CD4-positive, alpha-beta memory T cell (primary cell): ENCODE results near the gene CSTPP1. TPM values are rescaled to one million over a fixed set of nuclear protein-coding genes. Genes with fewer than 3 reads are reported as not detected.

Experiments used
- CTCF ChIA-PET: fragments of 350-600 bp; sonication (Branson Sonifier 250); formaldehyde crosslinking; loops from one replicate; lab custom pipeline; 2021; ENCODE audit warnings: inconsistent platforms; ENCODE audit not compliant: partially characterized antibody; lab: Charles Lee
- POLR2A ChIA-PET: fragments of 350-600 bp; sonication (Branson Sonifier 250); formaldehyde crosslinking; loops from one replicate; lab custom pipeline; 2021; ENCODE audit not compliant: partially characterized antibody; lab: Charles Lee
- DNase-seq, 5 donors: peaks; one replicate each; pipeline versions ENCODE4 v3.0.0 to v3.0.0-alpha.2; 2020 to 2022; ENCODE audit warnings: mixed read lengths in 1 of 5
- H3K27ac ChIP-seq: one replicate; pipeline ENCODE4 v1.7.0; 2013; ENCODE audit warnings: low read depth, low read length
- H3K27me3 ChIP-seq: 2 replicates; pipeline ENCODE4 v1.7.0; 2013; ENCODE audit warnings: mild to moderate bottlenecking, low read length, moderate library complexity; ENCODE audit not compliant: insufficient read depth
- H3K36me3 ChIP-seq: 2 replicates; pipeline ENCODE4 v1.7.0; 2013; ENCODE audit warnings: mild to moderate bottlenecking, low read length, moderate library complexity; ENCODE audit not compliant: insufficient read depth
- H3K4me1 ChIP-seq: 2 replicates; pipeline ENCODE4 v1.7.0; 2013; ENCODE audit warnings: mild to moderate bottlenecking, low read length, moderate library complexity; ENCODE audit not compliant: insufficient read depth
- H3K4me3 ChIP-seq, 2 donors: one replicate each; pipeline ENCODE4 v1.7.0; 2013; ENCODE audit warnings: low read length in 2 of 2, mild to moderate bottlenecking in 1 of 2
- H3K9me3 ChIP-seq, 2 donors: one replicate each; pipeline ENCODE4 v1.7.0; 2013; ENCODE audit warnings: low read length in 2 of 2, control low read depth in 1 of 2; ENCODE audit not compliant: control insufficient read depth in 1 of 2
- H3K27ac Mint-ChIP-seq, 7 donors: one replicate each; pipeline ENCODE4 v1.8.0; 2020 to 2021; ENCODE audit warnings: mixed read lengths in 7 of 7, mild to moderate bottlenecking in 6 of 7, inconsistent platforms in 3 of 7, moderate library complexity in 3 of 7
- H3K27me3 Mint-ChIP-seq, 2 donors: one replicate each; pipeline ENCODE4 v1.8.0; 2020 to 2021; ENCODE audit warnings: mixed read lengths in 2 of 2
- H3K36me3 Mint-ChIP-seq, 2 donors: one replicate each; pipeline ENCODE4 v1.8.0; 2020 to 2021; ENCODE audit warnings: mixed read lengths in 2 of 2, inconsistent platforms in 1 of 2, mild to moderate bottlenecking in 1 of 2
- H3K4me1 Mint-ChIP-seq, 4 donors: one replicate each; pipeline ENCODE4 v1.8.0; 2020 to 2021; ENCODE audit warnings: mixed read lengths in 4 of 4, mild to moderate bottlenecking in 1 of 4
- H3K4me3 Mint-ChIP-seq, 8 donors: one replicate each; pipeline ENCODE4 v1.8.0; 2020 to 2021; ENCODE audit warnings: mixed read lengths in 8 of 8, mild to moderate bottlenecking in 7 of 8, moderate library complexity in 6 of 8, inconsistent platforms in 3 of 8
- H3K9me3 Mint-ChIP-seq, 8 donors: one replicate each; pipeline ENCODE4 v1.8.0; 2020 to 2021; ENCODE audit warnings: mixed read lengths in 8 of 8, mild to moderate bottlenecking in 5 of 8, inconsistent platforms in 3 of 8, moderate library complexity in 1 of 8
- intact Hi-C: fragments of 100-400 bp; cut with micrococcal nuclease; formaldehyde crosslinking; loops from one replicate; pipeline ENCODE4 v1.15.1; 2023
- polyA plus RNA-seq, 2 donors: library from polyadenylated mRNA; unstranded; fragments of 300-500 nt; fragmentation: Illumina TruSeq; gene quantifications; one replicate each; pipeline ENCODE4 v1.2.3, GENCODE V29; 2021
- total RNA-seq, 2 experiments: library from RNA; stranded (reverse); gene quantifications; one replicate each; pipeline ENCODE4 v1.2.3, GENCODE V29; 2021

Gene CSTPP1
- total and polyA plus RNA-seq, 4 experiments from 2014 or later, result 12.4 to 24.3 (median 17.8) TPM

DNA sequence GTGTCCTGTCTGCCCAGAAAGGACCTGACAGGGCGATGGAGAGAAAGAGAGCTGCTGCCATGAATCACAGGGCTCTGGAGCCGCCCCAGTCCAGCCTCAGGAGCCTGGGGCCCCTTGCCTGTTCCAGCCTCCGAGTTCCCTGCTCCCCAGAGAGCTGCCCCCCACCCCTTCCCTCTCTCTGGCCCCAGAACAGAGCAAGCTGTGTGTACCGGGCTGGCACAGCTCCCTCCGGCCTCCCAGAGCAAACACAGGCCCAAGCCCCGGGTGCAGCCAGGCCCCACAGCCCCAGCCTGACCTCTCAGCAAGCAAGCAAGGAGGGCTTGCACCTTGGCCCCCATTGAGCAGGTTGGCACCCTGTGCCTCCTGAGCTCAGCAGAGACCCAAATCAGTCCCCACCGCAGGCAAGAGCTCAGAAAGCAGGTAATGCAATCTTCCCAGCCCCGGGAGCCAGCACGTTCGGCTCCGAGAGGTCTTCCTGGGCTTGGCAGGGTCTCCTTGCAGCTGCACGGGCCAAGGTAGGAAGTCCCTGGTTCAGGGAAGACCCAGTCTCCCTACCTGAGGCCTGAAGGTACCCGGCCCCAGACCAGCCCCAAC is 248.2 kb downstream of the CSTPP1 start:
- H3K4me1 ChIP-seq, result peaks cover 21% of the 10 kb centered on the region

DNA sequence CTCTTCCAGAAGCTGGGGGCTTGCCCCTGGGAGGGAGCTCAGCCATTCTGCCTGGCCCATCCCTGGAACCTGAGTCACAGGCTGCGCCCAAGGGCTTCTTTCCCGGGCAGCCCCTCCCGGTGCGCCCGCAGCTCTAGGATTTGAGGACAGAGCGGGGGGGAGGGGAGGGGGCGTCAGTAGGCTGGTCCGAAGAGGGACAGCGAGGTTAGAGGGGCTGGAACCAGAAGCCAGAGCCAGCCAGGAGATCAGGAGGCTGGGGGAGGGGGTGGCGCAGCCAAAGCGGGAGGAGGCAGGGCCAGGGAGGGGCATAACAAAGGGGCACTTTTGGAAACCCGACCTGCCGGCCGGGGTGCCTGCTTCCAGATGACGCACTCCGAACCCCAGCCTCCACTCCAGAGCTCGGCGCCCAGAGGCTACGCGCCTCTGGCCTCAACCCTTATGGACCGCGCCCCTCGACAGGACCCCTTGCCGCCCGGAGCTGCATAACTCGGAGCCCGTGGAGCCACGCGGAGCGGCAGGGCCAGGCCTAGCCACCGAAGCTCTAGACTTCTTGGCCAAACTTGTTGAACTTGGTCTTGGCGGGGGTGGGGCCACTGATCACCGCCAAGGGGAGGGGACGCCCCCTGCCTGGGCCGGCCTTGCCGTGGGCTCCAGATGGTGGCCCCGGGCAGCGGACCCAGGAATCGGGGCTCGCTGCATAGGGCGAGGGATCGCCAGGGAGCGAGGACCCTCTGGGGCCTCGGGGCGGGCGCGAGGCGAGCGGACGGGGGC is 248.9 kb downstream of the CSTPP1 start:
- H3K27ac Mint-ChIP-seq, result no peak overlapping the region
- Histone ChIP-seq H3K4me1 (peaks cover 21% of the 10 kb centered on the region), H3K36me3 (no peaks in the 10 kb centered on the region), H3K9me3 (no peaks in the 10 kb centered on the region), H3K27ac (no peak overlapping the region), H3K4me3 (peak overlapping the region in 1 of 2 donors; percentile 27), H3K27me3 (peaks cover 11% of the 10 kb centered on the region)
- ChIA-PET POLR2A (interaction anchor here (0.6 to 1.1 kb wide), 4 partner anchors 30 to 78 kb away, joined by 3 to 4 read pairs (median 4); partner anchors contain the start of genes ACP2 and DDB2), CTCF (interaction anchor here (0.8 to 2.6 kb wide), 3 partner anchors 30 to 74 kb away, joined by 3 to 8 read pairs (median 3); partner anchors contain the start of gene DDB2)
- DNase-seq, result peak in 1 of 5 donors; percentile 36
- peak overlapping the region in 4 of 8 donors; percentile 21 to 58 (median 56) for H3K4me3 Mint-ChIP-seq
- peaks cover 7 to 11% of the 10 kb centered on the region in 2 donors for H3K27me3 Mint-ChIP-seq
- intact Hi-C loops, result loop anchor here (1.0 to 2.0 kb wide), 2 partner anchors 8 to 29 kb away; partner anchors contain the start of gene DDB2
- H3K36me3 Mint-ChIP-seq, result no peaks in the 10 kb centered on the region
- no peaks in the 10 kb centered on the region for H3K9me3 Mint-ChIP-seq
- peaks cover 4 to 7% (median 5%) of the 10 kb centered on the region in 4 donors for H3K4me1 Mint-ChIP-seq

More for the DNA sequence above, 248.2 kb downstream of the CSTPP1 start:
- H3K9me3 Mint-ChIP-seq, result no peaks in the 10 kb centered on the region
- H3K9me3 ChIP-seq, result no peaks in the 10 kb centered on the region
- peaks cover 7 to 11% of the 10 kb centered on the region in 2 donors for H3K27me3 Mint-ChIP-seq
- POLR2A ChIA-PET, result interaction anchor here (0.6 to 1.1 kb wide), 4 partner anchors 30 to 79 kb away, joined by 3 to 4 read pairs (median 4); partner anchors contain the start of genes ACP2 and DDB2
- no peak overlapping the region for H3K27ac Mint-ChIP-seq
- no peaks in the 10 kb centered on the region for H3K36me3 Mint-ChIP-seq
- intact Hi-C loops, result no loop called here
- H3K36me3 ChIP-seq, result no peaks in the 10 kb centered on the region
- H3K27ac ChIP-seq, result no peak overlapping the region
- H3K4me3 Mint-ChIP-seq, result peak overlapping the region in 4 of 8 donors; percentile 5 to 55 (median 48)
- DNase-seq, result no peak
- CTCF ChIA-PET, result interaction anchor here (0.8 to 2.6 kb wide), 3 partner anchors 30 to 75 kb away, joined by 3 to 8 read pairs (median 3); partner anchors contain the start of gene DDB2
- H3K27me3 ChIP-seq, result peaks cover 11% of the 10 kb centered on the region
- H3K4me1 Mint-ChIP-seq, result peaks cover 4 to 7% (median 5%) of the 10 kb centered on the region in 4 donors
- no peak overlapping the region for H3K4me3 ChIP-seq

- Mint-ChIP-seq H3K27me3 (peaks cover 7 to 11% of the 10 kb centered on the region in 2 donors), H3K4me3 (peak within 1 kb of the TSS; percentile 71 to 88 (median 84)), H3K27ac (peak within 1 kb of the TSS in 3 of 7 donors; percentile 15 to 61 (median 55)), H3K9me3 (no peaks in the 10 kb centered on the region), H3K36me3 (no peaks in the 10 kb centered on the region), H3K4me1 (peaks cover 4 to 7% (median 5%) of the 10 kb centered on the region in 4 donors)
- intact Hi-C loops, result loop anchor here (1.0 to 2.0 kb wide), 2 partner anchors 9 to 29 kb away; partner anchors contain the start of gene DDB2
- no peak within 1 kb of the TSS for H3K27ac ChIP-seq
- ChIA-PET CTCF (interaction anchor here (0.9 to 2.6 kb wide), 4 partner anchors 11 to 74 kb away, joined by 3 to 9 read pairs (median 6); partner anchors contain the start of gene DDB2), POLR2A (interaction anchor here (0.7 to 2.7 kb wide), 5 partner anchors 8 to 239 kb away, joined by 3 to 22 read pairs (median 4); partner anchors contain the start of genes ARFGAP2, DDB2 and PSMC3)
- no peaks in the 10 kb centered on the region for H3K36me3 ChIP-seq
- peaks cover 11% of the 10 kb centered on the region for H3K27me3 ChIP-seq
- H3K4me3 ChIP-seq, result peak within 1 kb of the TSS; percentile 47 to 49
- peak; percentile 15 to 36 (median 24) for DNase-seq
- H3K4me1 ChIP-seq, result peaks cover 21% of the 10 kb centered on the region
- no peaks in the 10 kb centered on the region for H3K9me3 ChIP-seq
These were observed 249.6 kb downstream of the CSTPP1 start, which contains the start of gene PACSIN3 for GRCh38 chr11:47186076-47186699. Gene PACSIN3 (minus strand): TSS chr11:47186434. CDS start chr11:47182727, 3,707 bp downstream.

- Histone ChIP-seq H3K4me3 (peak overlapping the region; percentile 47 to 49), H3K4me1 (peaks cover 21% of the 10 kb centered on the region), H3K27me3 (peaks cover 11% of the 10 kb centered on the region), H3K27ac (no peak overlapping the region), H3K36me3 (no peaks in the 10 kb centered on the region), H3K9me3 (no peaks in the 10 kb centered on the region)
- H3K4me3 Mint-ChIP-seq, result peak overlapping the region; percentile 71 to 88 (median 84)
- intact Hi-C loops, result loop anchor here (1.0 to 2.0 kb wide), 2 partner anchors 10 to 28 kb away; partner anchors contain the start of gene DDB2
- H3K9me3 Mint-ChIP-seq, result peaks cover 0 to 2% (median 0%) of the 10 kb centered on the region in 8 donors
- DNase-seq, result peak; percentile 35 to 52 (median 44)
- peaks cover 7 to 11% of the 10 kb centered on the region in 2 donors for H3K27me3 Mint-ChIP-seq
- CTCF ChIA-PET, result interaction anchor here (0.6 to 2.6 kb wide), 9 partner anchors 9 to 422 kb away, joined by 3 to 10 read pairs (median 3); partner anchors contain the start of gene DDB2
- H3K36me3 Mint-ChIP-seq, result no peaks in the 10 kb centered on the region
- peaks cover 4 to 7% (median 5%) of the 10 kb centered on the region in 4 donors for H3K4me1 Mint-ChIP-seq
- POLR2A ChIA-PET, result interaction anchor here (0.7 to 2.7 kb wide), 7 partner anchors 9 to 239 kb away, joined by 3 to 22 read pairs (median 4); partner anchors contain the start of genes ACP2, ARFGAP2, DDB2 and PSMC3
- peak overlapping the region in 3 of 7 donors; percentile 15 to 61 (median 55) for H3K27ac Mint-ChIP-seq
These were observed 250.4 kb downstream of the CSTPP1 start for GRCh38 chr11:47186700-47187695.

DNA sequence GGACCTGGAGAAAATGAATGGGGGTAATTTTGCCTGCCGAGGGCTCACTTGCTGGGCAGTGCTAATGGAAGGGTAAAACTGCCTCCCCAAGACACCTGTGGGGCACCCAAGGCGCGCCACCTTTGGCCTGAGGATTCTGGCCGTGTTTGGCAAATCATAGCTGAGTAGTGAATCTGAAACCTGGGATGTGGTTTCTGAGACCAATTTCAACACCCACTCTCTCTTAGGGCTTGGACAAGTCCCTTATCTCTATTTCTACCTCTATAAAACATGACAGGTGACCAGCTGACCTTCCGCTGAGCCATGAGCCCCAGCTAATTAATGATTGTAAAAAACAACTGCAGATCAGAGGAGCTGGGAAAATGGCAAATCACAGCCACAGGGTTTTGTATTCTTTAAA is 251.2 kb downstream of the CSTPP1 start:
- Histone ChIP-seq H3K36me3 (no peaks in the 10 kb centered on the region), H3K9me3 (no peaks in the 10 kb centered on the region), H3K4me3 (peak overlapping the region in 1 of 2 donors; percentile 28), H3K27ac (no peak overlapping the region), H3K27me3 (peaks cover 11% of the 10 kb centered on the region), H3K4me1 (peaks cover 21% of the 10 kb centered on the region)
- peak overlapping the region in 6 of 8 donors; percentile 15 to 84 (median 24) for H3K4me3 Mint-ChIP-seq
- H3K4me1 Mint-ChIP-seq, result peaks cover 4 to 7% (median 5%) of the 10 kb centered on the region in 4 donors
- H3K27ac Mint-ChIP-seq, result peak overlapping the region in 1 of 7 donors; percentile 17
- no peaks in the 10 kb centered on the region for H3K36me3 Mint-ChIP-seq
- ChIA-PET POLR2A (interaction anchor here (0.8 to 2.7 kb wide), 6 partner anchors 10 to 238 kb away, joined by 3 to 22 read pairs (median 4); partner anchors contain the start of genes ACP2, ARFGAP2, DDB2 and PSMC3), CTCF (interaction anchor here (1.2 to 1.9 kb wide), 5 partner anchors 10 to 225 kb away, joined by 3 to 10 read pairs (median 4); no protein-coding TSS in a partner anchor)
- no peak for DNase-seq
- peaks cover 0 to 2% (median 0%) of the 10 kb centered on the region in 8 donors for H3K9me3 Mint-ChIP-seq
- H3K27me3 Mint-ChIP-seq, result peaks cover 7 to 11% of the 10 kb centered on the region in 2 donors
- intact Hi-C loops, result loop anchor here (2.0 kb wide), 1 partner anchor 27 kb away; the partner anchor contains the start of gene DDB2
